NCI-H69 (cell line): ENCODE data around the gene RNASE11.
"Not testable (repeated sequence)": the region's sequence is repeated elsewhere in the genome, so short reads cannot be mapped to it uniquely, and the experiment has no call there.

Experiments used
- DNase-seq: peaks from one replicate; lab custom pipeline; 2025; lab: John Stamatoyannopoulos, UW

Gene RNASE11

DNA sequence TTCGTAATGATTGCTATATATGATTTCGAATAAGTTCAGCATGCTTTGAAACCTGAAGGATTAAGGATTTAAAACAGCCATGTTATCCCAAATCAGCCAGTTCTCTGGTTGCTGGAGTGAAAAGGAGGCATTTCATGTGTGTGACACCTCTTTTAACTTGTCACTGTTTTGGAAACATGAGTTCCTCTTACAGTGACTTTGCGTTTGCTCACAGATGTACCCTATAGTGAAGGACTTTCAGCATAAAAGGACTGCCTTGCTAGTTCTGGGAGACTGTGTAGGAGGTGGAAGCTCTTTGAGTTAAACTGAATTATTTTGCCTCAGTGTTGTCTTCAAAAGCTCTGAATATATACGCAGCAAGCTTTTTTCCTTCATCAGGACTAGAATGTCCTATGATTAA lies 7.6 kb downstream of the RNASE11 start:
- DNase-seq, result no peak

DNA sequence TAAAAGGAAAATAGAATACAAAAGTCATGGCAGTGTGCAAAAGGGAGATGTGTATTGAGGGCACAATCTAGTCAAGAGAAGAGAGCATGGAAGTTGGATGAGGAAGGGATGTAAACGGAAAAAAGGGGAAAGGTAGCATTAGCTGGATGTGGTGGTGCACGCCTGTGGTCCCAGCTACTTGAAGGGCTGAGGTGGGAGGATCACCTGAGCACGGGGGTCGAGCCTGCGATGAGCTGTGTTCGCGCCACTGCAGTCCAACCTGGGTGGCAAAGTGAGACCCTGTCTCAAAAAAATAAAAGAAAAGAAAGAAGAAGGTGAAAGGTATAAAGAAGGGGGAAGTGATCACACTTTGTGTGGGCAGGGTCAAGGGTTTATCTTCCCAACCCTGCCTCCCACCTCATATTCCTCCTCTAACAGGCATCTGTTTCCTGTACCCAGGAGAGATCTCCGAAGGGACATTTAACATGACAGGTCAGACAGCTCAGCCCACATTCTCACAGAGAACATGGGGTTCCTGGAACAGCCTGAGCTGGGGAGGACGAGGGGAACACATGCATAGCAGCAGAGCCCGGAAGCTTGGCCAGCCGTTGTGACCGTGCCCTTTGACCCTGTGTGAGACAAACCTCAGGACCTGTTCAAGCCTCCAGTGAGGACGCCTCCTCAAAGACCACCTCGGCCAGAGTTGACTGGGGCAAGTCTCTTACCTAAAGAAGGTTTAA lies 8.9 kb downstream of the RNASE11 start:
- no peak for DNase-seq

DNA sequence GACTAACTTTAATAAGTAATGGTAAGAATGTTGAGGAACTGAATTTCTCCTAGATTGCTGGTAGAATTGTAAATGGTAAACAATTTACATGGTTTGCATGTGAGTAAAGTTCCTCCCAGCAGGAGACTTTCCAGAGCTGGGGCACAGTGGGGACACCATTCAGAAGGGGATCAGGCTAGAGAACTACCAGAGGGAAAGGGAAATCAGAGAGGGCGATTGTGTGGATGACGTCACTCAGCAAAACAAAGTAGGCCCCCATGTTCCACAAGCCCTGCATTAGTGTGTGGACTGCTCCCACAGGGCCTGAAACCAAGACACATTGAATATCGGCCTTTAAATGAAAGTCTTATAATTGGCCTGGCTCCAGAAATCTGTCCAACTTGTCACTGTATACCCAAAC lies 9.5 kb downstream of the RNASE11 start:
- DNase-seq, result no peak

DNA sequence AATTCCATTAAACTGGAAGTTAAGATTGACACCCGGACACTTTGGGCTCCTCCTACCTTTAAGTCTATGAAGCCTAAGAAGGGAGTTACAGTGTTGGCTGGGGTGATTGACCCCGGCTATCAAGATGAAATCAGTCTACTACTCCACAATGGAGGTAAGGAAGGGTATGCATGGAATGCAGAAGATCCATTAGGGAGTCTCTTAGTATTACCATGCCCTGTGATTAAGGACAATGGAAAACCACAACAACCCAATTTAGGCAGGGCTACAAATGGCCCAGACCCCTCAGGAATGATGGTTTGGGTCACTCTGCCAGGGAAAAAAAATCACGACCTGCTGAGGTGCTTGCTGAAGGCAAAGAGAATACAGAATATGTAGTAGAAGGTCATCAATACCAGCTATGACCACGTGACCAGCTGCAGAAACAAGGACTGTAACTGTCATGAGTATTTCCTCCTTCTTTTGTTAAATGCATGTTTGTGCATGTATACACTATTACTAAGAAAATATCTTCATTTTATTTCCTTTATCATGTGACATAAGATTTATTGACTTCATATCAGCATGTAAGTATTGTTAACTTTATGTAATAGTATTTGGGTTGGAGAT lies 15.3 kb downstream of the RNASE11 start:
- DNase-seq, result not testable (repeated sequence)

DNA sequence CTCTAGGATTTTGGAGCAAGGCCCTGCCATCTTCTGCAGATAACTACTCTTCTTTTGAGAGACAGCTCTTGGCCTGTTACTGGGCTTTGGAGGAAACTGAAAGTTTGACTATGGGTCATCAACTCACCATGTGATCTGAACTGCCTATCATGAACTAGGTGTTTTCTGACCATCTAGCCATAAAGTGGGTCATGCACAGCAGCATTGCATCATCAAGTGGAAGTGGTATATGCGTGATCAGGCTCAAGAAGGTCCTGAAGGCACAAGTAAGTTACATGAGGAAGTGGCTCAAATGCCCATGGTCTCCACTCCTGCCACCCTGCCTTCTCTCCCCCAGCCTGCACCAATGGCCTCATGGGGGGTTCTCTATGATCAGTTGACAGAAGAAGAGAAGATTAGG lies 17.1 kb downstream of the RNASE11 start:
- not testable (repeated sequence) for DNase-seq

DNA sequence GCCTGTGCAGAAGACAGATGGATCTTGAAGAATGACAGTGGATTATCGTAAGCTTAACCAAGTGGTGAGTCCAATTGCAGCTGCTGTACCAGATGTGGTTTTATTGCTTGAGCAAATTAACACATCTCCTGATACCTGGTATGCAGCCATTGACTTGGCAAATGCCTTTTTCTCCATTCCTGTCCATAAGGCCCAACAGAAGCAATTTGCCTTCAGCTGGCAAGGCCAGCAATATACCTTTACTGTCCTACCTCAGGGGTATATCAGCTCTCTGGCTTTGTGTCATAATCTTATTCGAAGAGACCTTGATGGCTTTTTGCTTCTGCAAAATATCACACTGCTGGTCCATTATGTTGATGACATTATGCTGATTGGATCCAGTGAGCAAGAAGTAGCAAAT lies 17.9 kb downstream of the RNASE11 start:
- DNase-seq, result not testable (repeated sequence)

DNA sequence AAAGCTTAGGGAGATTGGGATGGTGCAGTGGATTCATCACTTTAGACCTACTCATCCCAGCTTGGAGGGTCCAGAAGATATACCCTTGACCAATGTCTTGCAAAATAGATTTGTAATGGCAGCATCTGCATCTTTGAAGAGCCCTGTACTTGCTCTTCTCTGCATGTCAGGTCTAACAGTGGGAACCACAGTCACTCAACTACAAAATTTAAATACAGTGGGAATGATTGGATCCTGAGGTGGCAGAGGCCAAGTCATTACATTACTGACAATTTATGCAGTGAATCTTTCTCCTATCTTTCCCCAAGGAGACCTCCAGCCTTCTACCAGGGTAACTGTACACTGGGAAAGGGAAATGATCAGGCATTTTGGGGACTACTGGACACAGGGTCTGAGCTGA lies 18.7 kb downstream of the RNASE11 start:
- DNase-seq, result no peak

DNA sequence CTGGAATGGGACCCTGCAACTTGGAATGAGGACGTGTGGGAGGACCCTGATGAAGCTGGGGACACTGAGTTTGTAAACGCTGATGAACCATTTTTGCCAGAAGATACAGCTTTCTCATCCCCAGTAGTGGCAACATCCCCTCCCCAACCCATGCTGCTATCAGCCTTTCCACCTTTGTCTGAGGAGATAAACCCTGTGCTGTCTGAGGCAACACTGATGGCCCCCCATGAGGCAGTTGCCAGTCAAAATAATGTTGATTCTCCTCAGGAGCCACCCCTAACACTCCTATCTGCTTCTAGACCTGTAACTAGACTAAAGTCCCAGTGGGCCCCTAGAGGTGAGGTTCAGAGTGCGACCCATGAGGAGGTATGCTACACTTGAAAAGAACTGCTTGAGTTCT lies 19.4 kb downstream of the RNASE11 start:
- DNase-seq, result no peak

DNA sequence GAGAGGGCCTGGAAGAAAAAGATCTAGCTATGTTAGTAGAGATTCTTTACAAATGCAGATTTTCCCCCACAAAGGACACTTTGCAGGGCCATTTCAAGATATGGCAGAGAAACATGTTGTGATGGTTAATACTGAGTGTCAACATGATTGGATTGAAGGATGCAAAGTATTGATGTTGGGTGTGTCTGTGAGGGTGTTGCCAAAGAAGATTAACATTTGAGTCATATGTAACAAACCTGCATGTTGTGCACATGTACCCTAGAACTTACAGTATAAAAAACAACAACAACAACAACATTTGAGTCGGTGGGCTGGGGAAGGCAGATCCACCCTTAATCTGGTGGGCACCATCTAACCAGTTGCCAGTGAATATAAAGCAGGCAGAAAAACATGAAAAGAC lies 20.6 kb downstream of the RNASE11 start:
- DNase-seq, result not testable (repeated sequence)

DNA sequence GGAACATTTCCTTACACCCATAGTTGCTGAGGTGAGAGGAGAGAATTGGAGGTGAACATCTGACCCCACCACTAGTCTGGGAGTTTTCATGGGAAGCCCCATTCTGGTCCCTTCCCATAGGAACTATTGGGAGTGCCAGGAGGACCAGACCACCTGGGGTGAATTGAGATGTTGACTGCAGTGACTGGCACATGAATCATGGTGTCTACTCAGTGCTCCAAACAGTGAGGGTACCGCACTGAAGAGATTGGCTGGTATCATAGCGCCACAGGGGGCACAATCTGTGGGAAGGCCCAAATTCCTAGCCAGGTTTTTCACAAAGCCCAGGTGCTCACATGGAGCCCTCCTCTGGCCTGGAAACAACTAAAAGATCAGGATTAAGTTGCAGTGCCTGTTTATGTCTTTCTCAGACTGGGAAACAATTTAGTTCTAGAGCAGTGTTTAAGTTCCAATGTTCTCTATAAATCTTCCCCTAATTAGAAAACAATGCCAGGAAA lies 23.3 kb downstream of the RNASE11 start:
- no peak for DNase-seq

DNA sequence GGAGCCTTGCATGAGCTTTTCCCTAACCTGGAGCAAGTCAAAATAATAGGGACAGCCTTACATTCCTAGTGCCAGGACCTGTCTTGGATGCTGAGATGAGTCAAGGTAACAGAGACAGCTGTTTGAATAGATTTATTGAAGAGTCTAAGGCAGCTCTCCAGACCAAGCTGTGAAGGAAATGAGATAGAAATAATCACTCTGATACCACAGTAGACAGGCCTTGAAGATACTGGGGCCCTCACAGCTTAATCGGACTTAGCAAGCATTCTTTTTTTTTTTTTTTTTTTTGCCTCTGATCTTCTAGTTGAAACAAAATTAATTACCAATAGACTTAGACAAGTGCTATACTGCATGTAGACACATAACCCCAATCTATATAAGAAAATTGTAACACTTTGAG lies 23.8 kb downstream of the RNASE11 start:
- DNase-seq, result no peak

DNA sequence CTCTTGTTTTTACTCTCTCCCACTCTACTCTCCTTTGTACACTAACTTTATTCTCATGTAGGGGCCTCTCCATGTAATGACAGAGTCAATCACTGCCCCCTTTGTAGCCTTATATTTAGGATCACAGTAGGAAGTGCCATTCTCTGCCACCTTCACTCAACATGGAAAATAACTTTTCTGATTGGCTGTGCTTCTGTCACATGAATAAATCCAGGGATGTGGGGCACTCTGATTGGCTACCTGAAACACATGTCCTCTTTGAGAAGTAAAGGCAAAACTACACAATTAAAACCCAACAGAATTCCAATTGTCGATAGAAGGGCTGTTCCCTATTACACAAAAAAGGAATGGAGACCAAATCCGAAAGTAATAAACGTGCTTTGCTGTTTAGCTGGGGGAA lies 26.8 kb downstream of the RNASE11 start, which contains the start of gene RNASE9:
Gene RNASE9 (minus strand): TSS at position 87 of the 400 bp plus-strand sequence.
- DNase-seq, result no peak

DNA sequence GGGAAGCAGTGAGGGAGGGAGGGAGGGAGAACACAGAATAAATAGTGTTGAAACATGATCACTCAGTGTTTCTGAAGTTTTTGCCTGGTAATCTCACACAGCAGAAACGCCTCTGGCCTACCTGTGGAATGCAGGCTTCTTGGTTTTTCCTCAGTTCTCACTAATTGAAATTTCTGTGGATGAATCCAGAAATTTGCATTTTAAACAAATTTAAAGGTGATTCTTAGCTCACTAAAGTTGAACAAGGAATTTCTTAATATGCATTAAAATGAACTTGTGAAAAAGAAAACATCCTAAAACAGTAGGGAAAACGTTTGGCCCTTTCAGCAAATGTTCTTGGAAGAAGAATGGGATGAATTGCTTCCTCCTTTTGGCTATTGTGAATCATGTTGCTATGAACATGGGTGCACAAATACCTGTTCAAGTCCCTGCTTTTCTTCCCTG lies 28.3 kb downstream of the RNASE11 start:
- no peak for DNase-seq

DNA sequence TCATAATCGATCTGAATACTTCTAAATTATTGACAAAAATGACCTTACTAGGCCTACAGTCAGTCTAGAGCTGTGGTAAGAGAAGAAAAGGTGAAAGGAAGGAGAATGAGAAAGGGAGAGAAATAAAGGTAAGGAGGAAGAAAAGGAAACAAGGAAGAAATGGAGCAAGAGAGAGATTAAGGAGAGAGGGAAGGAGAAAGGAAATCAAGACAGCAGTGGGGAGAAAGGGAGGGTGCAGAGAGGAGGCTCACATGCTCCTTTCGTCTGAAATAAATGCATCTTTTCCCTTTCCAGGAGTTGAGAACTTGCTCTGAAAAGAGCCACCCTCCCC lies 30.6 kb downstream of the RNASE11 start:
- no peak for DNase-seq

DNA sequence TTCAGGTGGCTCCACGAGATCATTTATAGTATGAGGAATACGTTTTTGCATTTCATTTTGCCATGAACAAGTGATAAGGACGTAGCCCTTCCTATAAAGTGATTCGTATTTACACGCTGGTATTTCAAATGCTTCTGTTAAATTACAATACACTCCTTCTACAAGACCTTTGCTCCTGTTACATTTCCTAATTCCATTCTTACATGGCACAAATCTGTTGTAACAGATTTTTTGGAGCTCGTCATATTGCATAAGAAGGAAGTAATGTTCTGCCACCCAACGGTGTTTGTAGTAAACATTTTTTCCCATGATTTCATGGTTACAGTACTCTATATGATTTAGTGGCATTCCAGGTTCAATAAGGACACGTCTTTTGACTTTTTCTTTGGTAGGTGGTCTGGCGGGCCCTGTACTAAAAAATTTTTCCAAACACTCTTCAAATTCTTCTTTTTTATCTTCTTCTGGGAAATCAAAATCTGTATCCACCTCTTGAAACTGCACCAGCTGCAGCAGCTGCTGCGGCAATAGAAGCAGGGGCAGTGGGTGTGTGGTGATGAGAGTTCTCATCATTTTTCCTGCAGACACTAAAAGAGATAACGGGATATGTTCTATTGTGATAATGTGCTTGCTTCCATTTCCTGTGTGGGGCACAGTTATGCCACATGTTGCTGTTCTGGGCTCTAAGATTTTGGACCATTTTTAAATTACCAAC lies 31.1 kb downstream of the RNASE11 start:
- no peak for DNase-seq

DNA sequence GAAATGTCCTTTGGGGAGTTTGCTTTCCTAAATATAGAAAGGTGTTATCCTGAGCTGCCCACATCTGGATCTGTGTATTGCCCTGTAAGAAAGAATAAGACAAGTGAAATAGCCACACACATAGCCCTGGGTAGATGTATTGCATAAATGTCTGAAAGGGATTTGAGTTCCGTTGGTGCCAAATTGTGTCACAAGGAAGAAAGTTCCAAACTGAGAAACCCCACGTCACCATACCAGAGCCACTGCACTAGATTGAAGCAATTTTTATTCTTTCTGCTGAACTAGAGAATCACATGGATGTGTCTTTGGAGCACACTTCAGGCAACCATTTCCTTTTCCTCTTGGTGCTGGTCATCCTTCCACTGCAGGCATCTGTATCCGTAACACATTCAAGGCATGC lies 32.0 kb downstream of the RNASE11 start:
- no peak for DNase-seq

DNA sequence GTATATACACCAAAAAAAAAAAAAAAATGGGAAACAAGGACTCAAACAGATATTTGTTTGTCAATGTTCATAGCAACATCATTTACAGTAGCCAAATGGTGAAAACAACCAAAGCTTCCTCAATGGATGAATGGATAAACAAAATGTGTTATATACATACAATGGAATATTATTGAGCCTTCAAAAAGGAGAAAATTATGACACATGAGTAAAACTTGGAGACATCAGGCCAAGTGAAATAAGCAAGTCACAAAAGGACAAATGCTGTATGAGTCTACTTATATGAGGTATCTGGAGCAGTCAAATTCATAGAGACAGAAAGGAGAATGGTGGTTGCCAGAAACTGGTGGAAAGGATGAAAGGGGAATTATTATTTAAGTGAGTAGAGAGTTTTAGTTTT lies 34.8 kb downstream of the RNASE11 start:
- DNase-seq, result no peak

DNA sequence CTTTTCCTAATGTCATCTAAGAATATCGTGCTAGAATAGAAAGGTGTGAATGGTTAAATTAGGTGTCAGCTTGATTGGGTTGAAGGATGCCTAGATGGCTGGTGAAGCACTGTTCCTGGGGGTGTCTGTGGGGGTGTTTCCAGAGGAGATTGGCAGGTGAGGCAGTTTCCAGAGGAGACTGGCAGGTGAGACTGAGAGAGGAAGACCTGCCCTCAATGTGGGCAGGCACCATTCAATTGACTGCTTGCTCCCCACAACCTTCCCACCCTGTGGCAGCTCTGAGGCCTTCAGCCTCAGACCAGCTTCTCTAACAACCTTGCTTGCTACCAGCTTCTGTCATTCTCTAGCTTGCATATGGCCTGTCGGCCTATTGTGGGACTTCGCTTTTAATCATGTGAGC lies 36.2 kb downstream of the RNASE11 start:
- no peak for DNase-seq

DNA sequence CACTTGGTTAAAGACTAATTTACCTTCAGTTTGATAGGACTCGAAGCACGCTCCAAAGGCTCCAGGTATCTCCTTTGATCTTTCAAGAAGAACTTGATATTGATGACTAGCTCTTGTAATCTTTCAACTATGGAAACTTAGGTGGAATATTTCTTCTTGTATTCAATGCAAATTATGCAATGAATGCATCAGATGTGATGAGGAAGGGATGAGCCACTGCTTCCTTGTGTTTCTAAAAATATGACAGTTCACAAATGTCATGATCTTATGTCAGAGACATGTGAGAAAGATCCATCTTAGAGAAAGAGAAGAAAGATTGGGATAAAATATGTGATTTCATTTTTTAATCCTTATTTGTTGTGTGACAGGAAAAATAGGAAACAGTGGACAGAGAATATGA lies 36.9 kb downstream of the RNASE11 start:
- DNase-seq, result no peak

DNA sequence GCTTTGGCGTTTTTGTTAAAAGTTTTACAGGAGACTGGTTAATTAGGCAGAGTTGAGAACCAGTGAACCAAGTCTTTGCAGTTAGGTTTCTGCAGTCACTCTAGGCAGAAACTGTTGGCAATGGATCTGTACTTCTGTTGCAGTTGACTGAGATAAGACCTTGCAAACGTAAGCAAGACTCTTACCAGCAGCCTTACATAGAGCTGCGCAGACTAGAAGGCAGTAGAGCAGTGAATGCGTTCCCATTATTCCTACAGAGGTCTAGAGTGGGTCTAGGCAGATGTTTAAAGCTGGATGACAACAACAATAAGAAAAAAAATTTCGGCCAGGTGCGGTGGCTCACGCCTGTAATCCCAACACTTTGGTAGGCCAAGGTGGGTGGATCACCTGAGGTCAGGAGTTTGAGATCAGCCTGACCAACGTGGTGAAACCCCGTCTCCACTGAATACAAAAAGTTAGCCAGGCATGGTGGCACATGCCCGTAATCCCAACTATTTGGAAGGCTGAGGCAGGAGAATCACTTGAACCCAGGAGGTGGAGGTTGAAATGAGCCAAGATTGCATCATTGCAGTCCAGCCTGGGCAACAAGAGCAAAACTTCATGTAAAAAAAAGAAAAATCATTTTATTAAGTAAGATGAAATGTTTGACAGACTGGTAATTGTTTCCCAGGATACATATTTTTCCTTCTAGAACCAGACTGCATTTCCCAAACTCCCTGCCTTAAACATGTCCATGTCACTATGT lies 39.2 kb downstream of the RNASE11 start:
- no peak for DNase-seq

DNA sequence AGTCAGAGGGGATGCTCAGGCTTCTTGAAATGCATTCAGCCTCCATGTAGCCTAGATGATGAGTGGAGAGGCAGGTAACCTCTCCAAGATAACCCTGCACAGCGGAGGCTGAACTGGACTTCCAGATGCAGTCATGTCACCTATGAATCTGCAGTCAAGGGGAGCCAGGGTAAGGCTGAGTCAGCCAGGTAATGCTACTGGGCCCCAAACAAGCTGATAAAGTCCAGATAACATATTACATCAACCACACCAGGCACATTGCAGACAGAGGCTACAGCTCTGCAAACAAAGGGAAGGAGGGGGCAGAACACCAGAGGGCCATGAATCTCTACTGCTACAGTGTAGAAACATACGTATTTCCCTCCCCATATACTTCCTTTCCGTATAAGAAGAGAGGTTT lies 40.9 kb downstream of the RNASE11 start:
- DNase-seq, result no peak

DNA sequence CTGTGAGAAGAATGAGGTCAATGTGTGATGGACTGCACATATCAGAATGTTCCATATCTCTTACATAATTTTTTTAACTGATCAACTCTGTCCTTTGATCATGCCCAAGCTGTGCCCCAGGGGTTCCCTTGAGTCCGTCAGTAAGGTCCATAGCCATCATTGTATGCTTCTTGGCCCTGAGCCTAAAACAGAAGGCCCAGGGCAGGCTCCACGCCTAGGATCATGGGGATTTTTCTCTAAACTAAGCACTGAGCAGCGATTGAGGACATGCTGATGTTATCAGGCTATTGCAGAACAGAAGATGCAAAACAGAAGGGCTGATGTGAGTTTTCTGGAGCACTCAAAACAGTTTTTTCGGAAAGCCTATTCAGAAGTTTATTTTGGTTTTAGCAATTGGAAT lies 47.9 kb downstream of the RNASE11 start:
- no peak for DNase-seq
